PC-9 (cell line): ENCODE measurements around the gene ZC3H12A.

ENCODE experiments used
- EZH2 ChIP-seq: fragments of 200-600 bp; sonication (generic); IDR thresholded peaks from 2 replicates; pipeline ENCODE4 v1.8.0; 2017; ENCODE audit warnings: antibody characterized with exemption, low read depth
- TF ChIP-seq, protein P1 (sequence below): fragments of 200-600 bp; sonication (generic); conservative IDR thresholded peaks from 2 replicates; pipeline ENCODE4 v1.6.1; 2017; ENCODE audit warnings: mixed run types, antibody characterized with exemption, mild to moderate bottlenecking, moderate library complexity

DNA sequence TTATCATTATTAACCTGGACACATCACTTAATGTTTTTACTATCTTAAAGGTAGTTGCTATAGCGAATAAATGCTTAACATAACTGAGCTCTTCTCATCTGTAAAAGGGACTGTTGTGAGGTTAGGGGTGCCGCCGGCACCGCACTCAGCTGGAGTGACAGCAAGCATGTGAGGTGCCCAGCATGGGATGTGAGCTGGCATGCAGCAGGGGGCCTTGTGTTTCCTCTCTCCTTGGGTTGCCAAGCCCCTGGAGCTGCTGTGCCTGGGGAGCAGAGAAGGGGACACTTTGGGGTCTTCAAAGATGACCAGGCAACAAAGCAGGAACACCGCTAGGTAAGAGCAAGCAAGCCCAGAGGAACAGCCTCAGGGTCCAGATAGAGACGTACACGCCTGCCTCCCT is 2.1 kb upstream of the ZC3H12A start:
- TF ChIP-seq, protein P1, sequence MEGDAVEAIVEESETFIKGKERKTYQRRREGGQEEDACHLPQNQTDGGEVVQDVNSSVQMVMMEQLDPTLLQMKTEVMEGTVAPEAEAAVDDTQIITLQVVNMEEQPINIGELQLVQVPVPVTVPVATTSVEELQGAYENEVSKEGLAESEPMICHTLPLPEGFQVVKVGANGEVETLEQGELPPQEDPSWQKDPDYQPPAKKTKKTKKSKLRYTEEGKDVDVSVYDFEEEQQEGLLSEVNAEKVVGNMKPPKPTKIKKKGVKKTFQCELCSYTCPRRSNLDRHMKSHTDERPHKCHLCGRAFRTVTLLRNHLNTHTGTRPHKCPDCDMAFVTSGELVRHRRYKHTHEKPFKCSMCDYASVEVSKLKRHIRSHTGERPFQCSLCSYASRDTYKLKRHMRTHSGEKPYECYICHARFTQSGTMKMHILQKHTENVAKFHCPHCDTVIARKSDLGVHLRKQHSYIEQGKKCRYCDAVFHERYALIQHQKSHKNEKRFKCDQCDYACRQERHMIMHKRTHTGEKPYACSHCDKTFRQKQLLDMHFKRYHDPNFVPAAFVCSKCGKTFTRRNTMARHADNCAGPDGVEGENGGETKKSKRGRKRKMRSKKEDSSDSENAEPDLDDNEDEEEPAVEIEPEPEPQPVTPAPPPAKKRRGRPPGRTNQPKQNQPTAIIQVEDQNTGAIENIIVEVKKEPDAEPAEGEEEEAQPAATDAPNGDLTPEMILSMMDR, result no peak
- no peak for TF ChIP-seq EZH2
